Activated T-cell treated with anti-CD3 and anti-CD28 coated beads for 1 hour (primary cell): ENCODE measurements around the gene OR5T1.

ENCODE experiments used
- DNase-seq: peaks from one replicate; pipeline ENCODE4 v3.0.0-alpha.2; 2020; ENCODE audit warnings: low read depth

The OR5T1 gene

DNA sequence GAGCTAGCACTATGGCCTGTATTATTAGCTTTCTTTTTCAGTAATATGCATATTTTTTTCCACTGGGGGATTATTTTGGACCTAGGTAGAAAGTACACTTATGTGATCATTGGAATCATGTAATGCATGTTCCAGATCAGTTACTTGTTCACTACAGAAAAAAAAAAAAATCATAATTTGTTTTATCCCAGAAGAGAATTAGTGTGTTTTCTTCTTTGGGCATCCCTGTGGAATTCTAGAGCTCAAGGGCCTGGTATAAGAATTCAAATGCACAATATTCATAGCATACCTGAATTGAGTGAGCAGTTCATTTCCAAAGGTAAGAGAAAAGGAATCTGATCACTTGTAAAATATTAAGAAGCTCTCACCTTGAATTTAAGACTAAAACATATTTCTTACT lies at the start of gene OR5T1:
TSS of gene OR5T1 (plus strand) at position 301 of the 400 bp plus-strand sequence. CDS start 1,485 bp downstream, outside the sequence.
- no peak for DNase-seq

DNA sequence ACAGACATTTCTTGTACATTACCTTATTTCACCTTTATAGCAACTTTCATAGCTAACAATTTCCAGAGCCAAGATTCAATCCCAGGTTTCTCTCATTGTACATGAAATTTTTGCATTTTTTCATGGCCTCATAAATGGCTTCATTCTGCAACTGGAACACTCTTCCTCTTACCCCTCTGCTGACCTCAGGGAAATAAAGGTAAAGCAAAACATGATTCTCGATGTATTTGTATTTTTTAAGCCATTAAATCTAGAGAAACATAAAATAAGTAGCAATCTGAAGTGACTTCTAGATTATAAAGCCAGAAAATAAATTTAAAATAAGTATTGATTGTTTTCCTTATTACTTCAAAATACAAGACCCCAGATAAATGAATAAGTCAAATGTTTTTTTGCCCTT lies 39.8 kb upstream of the OR5T1 start, which contains the start of gene OR5T2:
TSS of gene OR5T2 (minus strand) at position 101 of the 400 bp plus-strand sequence. CDS start 1,193 bp downstream, outside the sequence.
- no peak for DNase-seq

DNA sequence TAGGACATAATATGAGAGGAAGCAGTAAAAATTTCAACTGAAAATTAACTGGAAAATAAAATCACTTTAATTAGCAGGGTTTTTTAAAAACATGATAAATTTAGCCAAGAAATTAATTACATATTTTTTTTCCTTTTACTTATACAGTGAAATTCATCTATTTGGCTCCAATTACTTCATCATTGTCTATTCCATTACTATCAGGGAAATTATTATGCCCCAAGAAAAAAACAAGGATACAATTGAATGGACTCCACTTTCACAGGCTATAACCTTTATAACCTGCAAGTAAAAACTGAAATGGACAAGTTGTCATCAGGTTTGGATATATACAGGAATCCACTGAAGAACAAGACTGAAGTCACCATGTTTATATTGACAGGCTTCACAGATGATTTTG lies 22.0 kb upstream of the OR5T1 start, which contains the start of gene OR5T3:
TSS of gene OR5T3 (plus strand) at position 301 of the 400 bp plus-strand sequence. CDS start at position 301, 0 bp downstream.
- DNase-seq: no peak

DNA sequence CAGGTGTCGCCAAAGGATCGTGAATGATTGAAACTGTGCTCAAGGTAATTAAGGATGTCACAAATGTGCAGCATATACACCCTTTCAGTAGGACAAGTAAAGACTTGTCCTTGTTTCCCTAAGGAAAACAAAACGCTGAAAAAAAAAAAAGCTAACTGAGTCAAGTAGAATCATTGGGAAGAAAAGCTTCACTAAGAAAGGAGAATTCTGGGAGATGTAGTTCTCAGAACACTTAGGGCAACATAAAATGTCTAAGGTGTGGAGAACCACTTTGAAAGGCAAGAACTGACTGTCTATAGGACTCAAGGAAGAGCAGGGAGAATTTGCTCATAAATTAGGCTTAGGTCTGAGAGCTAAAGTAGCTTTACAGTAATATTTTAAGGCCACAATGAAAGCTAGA lies 2.9 kb upstream of the OR5T1 start:
- DNase-seq: no peak

DNA sequence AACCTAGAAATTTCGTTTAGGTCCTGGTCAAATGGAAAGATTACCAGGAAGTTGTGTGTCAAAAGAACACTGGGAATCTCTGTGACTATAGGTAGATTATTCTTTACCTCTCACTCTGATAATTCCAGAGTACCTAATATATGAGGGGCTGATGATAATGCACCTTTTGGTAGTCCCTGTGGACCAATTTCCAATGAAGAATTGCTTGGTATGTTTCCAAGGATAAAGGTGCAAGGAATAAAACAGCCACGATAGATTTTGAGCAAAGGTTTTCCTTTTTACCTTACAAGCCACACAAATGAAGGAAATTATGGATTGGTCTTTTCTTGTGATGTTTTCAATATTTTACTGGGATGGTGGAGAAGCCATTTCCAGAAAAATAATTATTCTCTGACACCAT lies 18.2 kb downstream of the OR5T1 start, which contains the start of gene OR8H1:
TSS of gene OR8H1 (minus strand) at position 101 of the 400 bp plus-strand sequence. CDS start 1,192 bp downstream, outside the sequence.
- DNase-seq: no peak

DNA sequence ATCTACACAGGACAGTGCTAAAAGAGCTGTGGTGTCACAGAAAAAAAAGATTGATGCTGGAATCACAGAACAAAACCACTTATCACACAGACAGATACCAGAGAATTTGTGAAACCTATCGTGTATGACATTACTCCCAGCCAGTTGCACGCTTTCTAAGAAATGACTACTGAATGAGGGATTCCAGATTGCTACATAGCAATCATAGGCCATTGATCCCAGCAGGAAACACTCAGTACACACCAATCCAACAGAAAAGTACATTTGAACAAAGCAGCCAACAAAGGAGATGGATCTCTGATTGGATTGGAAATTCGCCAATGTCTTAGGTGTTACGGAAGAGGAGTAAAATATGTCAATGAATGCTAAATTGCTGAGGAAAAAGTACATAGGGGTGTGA lies 22.9 kb downstream of the OR5T1 start:
- no peak for DNase-seq

DNA sequence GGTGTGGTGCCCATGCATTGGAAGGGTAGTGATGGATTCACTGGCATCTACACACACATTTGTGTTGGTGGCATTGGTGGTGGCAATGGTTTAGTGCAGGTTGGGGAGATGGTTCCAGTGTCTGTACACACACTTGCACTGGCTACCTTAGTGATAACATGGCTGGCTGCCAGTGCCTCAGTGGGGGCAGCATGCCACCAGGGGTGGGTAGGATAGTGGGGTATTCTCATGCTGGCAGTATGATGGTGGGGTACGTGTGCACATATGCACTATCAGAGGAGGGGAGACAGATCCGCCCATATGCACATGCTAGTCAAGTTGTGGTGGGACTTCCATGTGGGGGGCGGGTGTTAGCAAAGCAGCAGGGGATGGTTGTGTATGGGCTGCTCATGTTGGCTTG lies 33.9 kb downstream of the OR5T1 start:
- DNase-seq: no peak

DNA sequence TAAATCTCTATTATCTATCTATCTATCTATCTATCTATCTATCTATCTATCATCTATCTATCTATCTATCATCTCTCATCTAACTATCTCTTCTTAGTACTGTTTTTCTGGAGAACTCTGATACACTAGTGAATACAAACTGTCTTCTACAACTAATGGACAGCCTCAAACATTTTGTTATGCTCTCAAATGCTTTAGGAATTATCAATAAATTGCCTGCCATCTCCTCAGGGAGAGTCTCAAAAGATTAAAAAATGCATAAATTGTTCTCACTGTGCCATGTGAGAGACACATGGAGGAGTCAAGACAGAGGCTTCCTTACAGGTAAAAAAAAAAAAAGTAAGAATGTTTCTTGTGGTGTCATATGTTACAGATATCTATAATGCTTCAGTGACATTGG lies 40.9 kb downstream of the OR5T1 start, which contains the start of gene OR8K3:
TSS of gene OR8K3 (plus strand) at position 301 of the 400 bp plus-strand sequence. CDS start 3,163 bp downstream, outside the sequence.
- no peak for DNase-seq
